ENCODE measurements around the gene GLA.

Gene GLA

GRCh38 chrX:101365301-101365795 lies 42.4 kb downstream of the GLA start:
- no peak for DNase-seq (ENCODE audit: low read depth)
- H3K4me3 ChIP-seq (ENCODE audit: low read depth, low read length): no peak overlapping the region
- TF ChIP-seq, protein P1, sequence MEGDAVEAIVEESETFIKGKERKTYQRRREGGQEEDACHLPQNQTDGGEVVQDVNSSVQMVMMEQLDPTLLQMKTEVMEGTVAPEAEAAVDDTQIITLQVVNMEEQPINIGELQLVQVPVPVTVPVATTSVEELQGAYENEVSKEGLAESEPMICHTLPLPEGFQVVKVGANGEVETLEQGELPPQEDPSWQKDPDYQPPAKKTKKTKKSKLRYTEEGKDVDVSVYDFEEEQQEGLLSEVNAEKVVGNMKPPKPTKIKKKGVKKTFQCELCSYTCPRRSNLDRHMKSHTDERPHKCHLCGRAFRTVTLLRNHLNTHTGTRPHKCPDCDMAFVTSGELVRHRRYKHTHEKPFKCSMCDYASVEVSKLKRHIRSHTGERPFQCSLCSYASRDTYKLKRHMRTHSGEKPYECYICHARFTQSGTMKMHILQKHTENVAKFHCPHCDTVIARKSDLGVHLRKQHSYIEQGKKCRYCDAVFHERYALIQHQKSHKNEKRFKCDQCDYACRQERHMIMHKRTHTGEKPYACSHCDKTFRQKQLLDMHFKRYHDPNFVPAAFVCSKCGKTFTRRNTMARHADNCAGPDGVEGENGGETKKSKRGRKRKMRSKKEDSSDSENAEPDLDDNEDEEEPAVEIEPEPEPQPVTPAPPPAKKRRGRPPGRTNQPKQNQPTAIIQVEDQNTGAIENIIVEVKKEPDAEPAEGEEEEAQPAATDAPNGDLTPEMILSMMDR (IDR thresholded peaks at IDR 0.05; ENCODE audit: low read depth, low read length, missing control alignments): no peak

- TF ChIP-seq, protein P1 (IDR thresholded peaks at IDR 0.05; ENCODE audit: low read depth, low read length, missing control alignments): no peak
- no peak overlapping the region for H3K4me3 ChIP-seq (ENCODE audit: low read depth, low read length)
- DNase-seq (ENCODE audit: low read depth): no peak
These were observed 45.0 kb downstream of the GLA start for GRCh38 chrX:101362757-101363156.

GRCh38 chrX:101362116-101362515 lies 45.6 kb downstream of the GLA start:
- TF ChIP-seq, protein P1 (IDR thresholded peaks at IDR 0.05; ENCODE audit: low read depth, low read length, missing control alignments): no peak
- H3K4me3 ChIP-seq (ENCODE audit: low read depth, low read length): no peak overlapping the region
- DNase-seq (ENCODE audit: low read depth): no peak

- H3K4me3 ChIP-seq (ENCODE audit: low read depth, low read length): no peak overlapping the region
- TF ChIP-seq, protein P1 (IDR thresholded peaks at IDR 0.05; ENCODE audit: low read depth, low read length, missing control alignments): no peak
- no peak for DNase-seq (ENCODE audit: low read depth)
These were observed 47.3 kb downstream of the GLA start for GRCh38 chrX:101360390-101360789.

DNA sequence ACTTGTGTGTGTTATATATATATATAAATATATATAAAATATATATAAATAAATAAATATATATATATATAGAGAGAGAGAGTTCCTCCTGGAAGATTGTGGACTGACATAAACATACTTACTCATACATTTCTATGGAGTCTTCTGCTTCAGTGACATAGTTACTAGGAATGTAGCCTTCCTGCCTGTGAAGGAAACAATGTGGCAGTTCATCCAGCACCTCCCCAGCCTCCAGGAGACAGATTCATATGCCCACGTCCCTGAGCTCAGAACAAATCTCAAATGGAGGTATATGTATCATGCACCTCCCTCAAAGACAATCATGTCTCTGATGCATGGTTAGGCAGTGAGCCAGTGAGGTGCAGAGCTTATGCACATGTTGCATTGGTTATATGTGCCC lies 47.8 kb downstream of the GLA start:
- no peak for DNase-seq (ENCODE audit: low read depth)
- TF ChIP-seq, protein P1 (IDR thresholded peaks at IDR 0.05; ENCODE audit: low read depth, low read length, missing control alignments): no peak
- H3K4me3 ChIP-seq (ENCODE audit: low read depth, low read length): no peak overlapping the region

- no peak for DNase-seq (ENCODE audit: low read depth)
- TF ChIP-seq, protein P1 (IDR thresholded peaks at IDR 0.05; ENCODE audit: low read depth, low read length, missing control alignments): peak; percentile 44
- H3K4me3 ChIP-seq (ENCODE audit: low read depth, low read length): no peak overlapping the region
These were observed 50.4 kb downstream of the GLA start for GRCh38 chrX:101357166-101357795.

DNA sequence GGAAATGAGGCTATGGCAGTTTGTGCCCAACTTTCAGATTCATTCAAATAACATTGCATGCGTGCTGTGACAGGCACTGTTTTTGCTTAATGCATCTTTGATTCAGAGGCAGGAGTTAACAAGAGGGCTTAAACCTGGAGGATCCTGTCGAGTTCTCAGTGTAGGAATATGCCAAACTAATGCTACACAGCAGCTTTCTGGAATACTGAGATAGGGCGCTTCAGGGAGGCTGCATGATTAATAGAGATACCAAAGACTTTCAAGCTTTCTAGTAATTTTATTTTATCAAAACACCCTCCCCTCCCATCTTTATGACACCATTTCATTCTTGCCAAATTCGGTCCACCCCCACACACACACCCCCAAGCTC lies 58.5 kb downstream of the GLA start:
- TF ChIP-seq, protein P1 (IDR thresholded peaks at IDR 0.05; ENCODE audit: low read depth, low read length, missing control alignments): no peak
- no peak for DNase-seq (ENCODE audit: low read depth)
- peak overlapping the region; percentile 80 for H3K4me3 ChIP-seq (ENCODE audit: low read depth, low read length)
